22Rv1 (cell line): Measurements from ENCODE around the gene PSMC3.

Experiments
- H3K27ac ChIP-seq: fragments of 450-650 bp; 2 replicates; pipeline ENCODE4 v1.5.1; 2017
- CTCF ChIP-seq: fragments of 450-650 bp; IDR thresholded peaks from 2 replicates; pipeline ENCODE4 v1.5.1; 2017; ENCODE audit warnings: mild to moderate bottlenecking
- ZFX ChIP-seq: fragments of 450-650 bp; IDR thresholded peaks from 2 replicates; pipeline ENCODE4 v1.6.1; 2017; ENCODE audit warnings: antibody characterized with exemption, borderline replicate concordance

The PSMC3 gene

GRCh38 chr11:47388697-47389576 is 37.3 kb downstream of the PSMC3 start:
- no peak overlapping the region for H3K27ac ChIP-seq
- no peak for TF ChIP-seq ZFX
- no peak for TF ChIP-seq CTCF

GRCh38 chr11:47387944-47388696 is 38.1 kb downstream of the PSMC3 start:
- no peak overlapping the region for H3K27ac ChIP-seq
- TF ChIP-seq CTCF (no peak), ZFX (no peak)

GRCh38 chr11:47384498-47384897 is 41.7 kb downstream of the PSMC3 start:
- no peak for TF ChIP-seq ZFX
- no peak for TF ChIP-seq CTCF

GRCh38 chr11:47383071-47383470 is 43.2 kb downstream of the PSMC3 start:
- TF ChIP-seq CTCF (no peak), ZFX (no peak)

More at GRCh38 chr11:47384498-47384897, 41.7 kb downstream of the PSMC3 start:
- no peak overlapping the region for H3K27ac ChIP-seq

DNA sequence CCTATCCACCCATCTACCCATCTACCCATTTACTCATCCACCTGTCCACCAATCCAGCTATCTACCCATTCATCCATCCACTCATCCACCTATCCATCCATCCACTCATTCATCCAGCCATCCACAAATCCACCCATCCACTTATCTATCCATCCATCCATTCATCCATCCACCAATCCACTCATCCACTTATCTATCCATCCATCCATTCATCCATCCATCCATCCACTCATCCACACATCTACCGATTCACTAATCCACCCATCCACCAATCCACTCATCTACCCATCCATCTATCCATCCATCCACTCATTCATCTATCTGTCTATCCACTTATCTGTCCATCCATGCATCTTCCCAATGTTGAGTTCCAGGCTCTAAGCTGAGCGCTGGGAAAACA is 46.2 kb downstream of the PSMC3 start:
- no peak overlapping the region for H3K27ac ChIP-seq
- TF ChIP-seq ZFX (no peak), CTCF (no peak)

More at GRCh38 chr11:47383071-47383470, 43.2 kb downstream of the PSMC3 start:
- no peak overlapping the region for H3K27ac ChIP-seq

- TF ChIP-seq ZFX = no peak
- no peak for TF ChIP-seq CTCF
- no peak overlapping the region for H3K27ac ChIP-seq
These were observed 46.9 kb downstream of the PSMC3 start for GRCh38 chr11:47379317-47379716.

GRCh38 chr11:47378836-47379170 is 47.4 kb downstream of the PSMC3 start:
- TF ChIP-seq ZFX (no peak), CTCF (no peak)
- no peak overlapping the region for H3K27ac ChIP-seq
